Endothelial cell (in vitro differentiated cells): ENCODE results near the gene CNKSR3. TPM values are rescaled to one million over a fixed set of nuclear protein-coding genes. Genes with fewer than 3 reads are reported as not detected.

ENCODE experiments used
- DNase-seq: peaks from one replicate; pipeline ENCODE4 v3.0.0; 2021; ENCODE audit warnings: low spot score
- H3K27ac Mint-ChIP-seq: one replicate; pipeline ENCODE4 v1.8.0; 2021; ENCODE audit warnings: mixed read lengths, inconsistent platforms; ENCODE audit not compliant: unreplicated experiment
- H3K27me3 Mint-ChIP-seq: one replicate; pipeline ENCODE4 v1.8.0; 2021; ENCODE audit warnings: mild to moderate bottlenecking, moderate library complexity, mixed read lengths, inconsistent platforms; ENCODE audit not compliant: unreplicated experiment
- H3K36me3 Mint-ChIP-seq: one replicate; pipeline ENCODE4 v1.8.0; 2021; ENCODE audit warnings: mild to moderate bottlenecking, low read depth, mixed read lengths, inconsistent platforms; ENCODE audit not compliant: unreplicated experiment
- H3K4me1 Mint-ChIP-seq: one replicate; pipeline ENCODE4 v1.8.0; 2021; ENCODE audit warnings: mild to moderate bottlenecking, mixed read lengths, inconsistent platforms; ENCODE audit not compliant: unreplicated experiment
- H3K4me3 Mint-ChIP-seq: one replicate; pipeline ENCODE4 v1.8.0; 2021; ENCODE audit warnings: mild to moderate bottlenecking, mixed read lengths, inconsistent platforms; ENCODE audit not compliant: unreplicated experiment
- H3K9me3 Mint-ChIP-seq: one replicate; pipeline ENCODE4 v1.8.0; 2021; ENCODE audit warnings: mixed read lengths, inconsistent platforms; ENCODE audit not compliant: unreplicated experiment
- total RNA-seq: library from RNA; stranded (reverse); fragmentation: NEBNext Ultra II Directional; extraction: Animal tissue kit (Norgen Biotek cat#: 25700); gene quantifications from one replicate; pipeline ENCODE4 v1.2.1, GENCODE V29; 2021; ENCODE audit not compliant: unreplicated experiment
- TF ChIP-seq, protein P1 (sequence below): fragments of 200-600 bp; sonication (generic); IDR thresholded peaks from one replicate; pipeline ENCODE4 v1.5.0; 2021; ENCODE audit warnings: antibody characterized with exemption; ENCODE audit not compliant: unreplicated experiment

Gene CNKSR3
- total RNA-seq, 1 donor from 2014 or later = 9.7 TPM

DNA sequence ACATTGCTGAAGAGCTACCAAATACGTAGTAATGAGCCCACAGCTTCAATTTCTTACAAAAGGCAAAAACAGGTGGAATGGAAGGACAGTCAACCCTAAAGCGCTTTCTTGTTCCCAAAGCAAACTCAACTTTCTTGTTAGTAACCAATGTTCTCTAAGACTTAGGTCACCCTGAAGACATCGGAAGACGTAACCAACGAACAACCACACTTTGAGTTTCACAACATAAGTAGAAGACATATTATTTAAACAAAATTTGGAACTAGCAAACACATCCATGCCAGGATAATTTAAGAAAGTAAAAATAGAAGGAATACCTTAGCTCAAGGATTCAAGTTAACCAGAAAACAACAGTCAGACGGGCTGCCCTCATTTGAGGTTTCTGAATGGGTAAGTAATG lies 51.0 kb downstream of the CNKSR3 start:
- TF ChIP-seq, protein P1, sequence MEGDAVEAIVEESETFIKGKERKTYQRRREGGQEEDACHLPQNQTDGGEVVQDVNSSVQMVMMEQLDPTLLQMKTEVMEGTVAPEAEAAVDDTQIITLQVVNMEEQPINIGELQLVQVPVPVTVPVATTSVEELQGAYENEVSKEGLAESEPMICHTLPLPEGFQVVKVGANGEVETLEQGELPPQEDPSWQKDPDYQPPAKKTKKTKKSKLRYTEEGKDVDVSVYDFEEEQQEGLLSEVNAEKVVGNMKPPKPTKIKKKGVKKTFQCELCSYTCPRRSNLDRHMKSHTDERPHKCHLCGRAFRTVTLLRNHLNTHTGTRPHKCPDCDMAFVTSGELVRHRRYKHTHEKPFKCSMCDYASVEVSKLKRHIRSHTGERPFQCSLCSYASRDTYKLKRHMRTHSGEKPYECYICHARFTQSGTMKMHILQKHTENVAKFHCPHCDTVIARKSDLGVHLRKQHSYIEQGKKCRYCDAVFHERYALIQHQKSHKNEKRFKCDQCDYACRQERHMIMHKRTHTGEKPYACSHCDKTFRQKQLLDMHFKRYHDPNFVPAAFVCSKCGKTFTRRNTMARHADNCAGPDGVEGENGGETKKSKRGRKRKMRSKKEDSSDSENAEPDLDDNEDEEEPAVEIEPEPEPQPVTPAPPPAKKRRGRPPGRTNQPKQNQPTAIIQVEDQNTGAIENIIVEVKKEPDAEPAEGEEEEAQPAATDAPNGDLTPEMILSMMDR = no peak
- peaks cover 2% of the 10 kb centered on the region for H3K27me3 Mint-ChIP-seq
- H3K4me1 Mint-ChIP-seq = no peaks in the 10 kb centered on the region
- H3K27ac Mint-ChIP-seq = no peak overlapping the region
- H3K36me3 Mint-ChIP-seq = no peaks in the 10 kb centered on the region
- H3K4me3 Mint-ChIP-seq = no peak overlapping the region
- DNase-seq = no peak
- H3K9me3 Mint-ChIP-seq = no peaks in the 10 kb centered on the region

DNA sequence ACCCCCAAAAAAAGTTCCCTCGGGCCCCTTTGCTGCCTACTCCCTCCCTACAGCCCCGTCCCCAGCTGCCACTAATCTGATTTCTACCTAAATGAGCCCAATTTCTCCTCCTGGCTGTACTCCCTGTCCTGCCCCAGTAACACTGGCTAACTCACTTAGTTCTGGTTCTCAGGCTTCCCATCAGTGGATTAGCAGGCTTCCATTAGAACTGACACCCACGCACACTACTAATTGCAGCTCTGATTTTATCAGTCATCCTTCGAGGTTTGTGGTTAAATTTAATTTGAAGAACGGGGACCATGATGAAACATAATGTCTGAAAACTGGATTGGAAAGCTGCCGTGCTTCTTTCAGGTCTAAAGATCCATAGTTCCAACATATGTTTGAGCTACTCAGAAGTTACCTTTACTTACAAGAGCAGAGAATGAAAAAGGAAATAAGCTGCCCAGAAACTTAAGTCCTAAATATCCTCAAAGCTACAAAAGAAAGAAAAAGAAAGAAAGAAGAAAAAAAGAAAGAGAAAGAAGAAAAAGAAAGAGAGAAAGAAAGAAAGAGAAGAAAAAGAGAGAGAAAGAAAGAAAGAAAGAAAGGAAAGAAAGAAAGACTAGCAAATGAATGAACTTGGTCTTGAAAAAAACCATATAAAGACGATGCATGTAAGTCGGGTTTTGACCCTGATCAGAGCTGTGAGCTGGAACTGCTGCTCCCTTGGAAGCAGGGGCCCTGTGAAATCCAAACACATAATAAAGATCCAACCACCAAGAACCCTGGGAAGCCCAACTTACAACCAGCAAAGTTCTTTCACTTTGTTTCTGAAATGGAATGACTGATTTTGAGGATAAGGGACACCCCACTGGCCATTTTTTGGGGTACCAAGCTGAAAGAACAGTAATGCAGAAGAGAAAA lies 51.7 kb downstream of the CNKSR3 start:
- Mint-ChIP-seq H3K4me1 (no peaks in the 10 kb centered on the region), H3K4me3 (no peak overlapping the region), H3K27ac (no peak overlapping the region), H3K36me3 (no peaks in the 10 kb centered on the region), H3K9me3 (no peaks in the 10 kb centered on the region), H3K27me3 (peaks cover 2% of the 10 kb centered on the region)
- no peak for DNase-seq
- TF ChIP-seq, protein P1 = no peak

DNA sequence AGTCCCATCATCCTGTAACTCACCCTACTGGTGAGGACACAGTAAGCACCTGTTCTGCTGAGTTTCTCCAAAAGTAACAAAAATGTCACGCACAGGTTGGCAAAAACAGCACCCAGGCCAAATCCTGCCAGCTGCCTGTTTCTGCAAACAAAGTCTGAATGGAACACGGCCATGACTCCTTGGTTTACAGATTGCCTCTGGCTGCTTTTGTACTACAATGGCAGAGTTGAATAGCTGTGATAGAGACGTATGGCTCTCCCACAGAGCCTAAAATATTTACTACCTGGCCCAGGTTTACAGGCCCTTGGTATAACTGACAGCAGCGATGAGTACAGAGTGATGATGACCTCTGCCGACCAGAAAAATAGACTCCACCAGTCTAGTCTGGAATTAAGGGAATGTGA lies 52.6 kb downstream of the CNKSR3 start:
- H3K9me3 Mint-ChIP-seq = no peaks in the 10 kb centered on the region

DNA sequence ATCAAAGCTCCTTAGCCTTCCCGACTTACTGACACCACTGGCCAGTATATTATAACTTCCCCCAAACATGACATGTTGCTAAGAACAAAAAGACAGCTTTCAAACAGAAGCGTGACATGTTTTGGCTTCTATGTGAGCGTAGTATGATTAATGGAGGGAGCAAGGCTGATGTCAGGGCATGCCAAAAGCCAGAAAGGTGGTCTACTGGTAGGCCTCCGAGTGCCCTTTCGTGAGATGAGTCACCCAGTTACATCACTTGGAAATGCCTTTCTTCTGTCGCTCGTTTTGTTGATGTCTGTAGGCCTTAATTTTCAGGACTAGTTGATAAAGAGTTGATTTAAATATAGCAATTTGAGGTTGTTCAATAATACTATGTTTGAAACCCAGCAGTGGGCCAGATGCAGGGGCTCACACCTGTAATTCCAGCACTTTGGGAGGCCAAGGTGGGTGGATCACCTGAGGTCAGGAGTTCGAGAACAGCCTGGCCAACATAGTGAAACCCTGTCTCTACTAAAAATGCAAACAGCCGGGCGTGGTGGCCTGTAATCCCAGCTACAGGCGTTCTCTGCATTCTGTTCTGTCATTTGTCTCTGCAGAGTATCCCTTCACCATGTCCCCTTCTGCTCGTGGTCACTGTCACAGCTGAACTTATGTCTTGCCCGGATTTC lies 53.3 kb downstream of the CNKSR3 start:
- Mint-ChIP-seq H3K9me3 (no peaks in the 10 kb centered on the region), H3K4me3 (no peak overlapping the region), H3K36me3 (no peaks in the 10 kb centered on the region), H3K27me3 (peaks cover 2% of the 10 kb centered on the region), H3K4me1 (no peaks in the 10 kb centered on the region), H3K27ac (no peak overlapping the region)
- DNase-seq = no peak
- TF ChIP-seq, protein P1 = no peak

More for the DNA sequence above, 52.6 kb downstream of the CNKSR3 start:
- no peaks in the 10 kb centered on the region for H3K4me1 Mint-ChIP-seq
- no peak overlapping the region for H3K27ac Mint-ChIP-seq
- peaks cover 2% of the 10 kb centered on the region for H3K27me3 Mint-ChIP-seq
- no peaks in the 10 kb centered on the region for H3K36me3 Mint-ChIP-seq
- H3K4me3 Mint-ChIP-seq = no peak overlapping the region
- no peak for DNase-seq
- TF ChIP-seq, protein P1 = no peak

DNA sequence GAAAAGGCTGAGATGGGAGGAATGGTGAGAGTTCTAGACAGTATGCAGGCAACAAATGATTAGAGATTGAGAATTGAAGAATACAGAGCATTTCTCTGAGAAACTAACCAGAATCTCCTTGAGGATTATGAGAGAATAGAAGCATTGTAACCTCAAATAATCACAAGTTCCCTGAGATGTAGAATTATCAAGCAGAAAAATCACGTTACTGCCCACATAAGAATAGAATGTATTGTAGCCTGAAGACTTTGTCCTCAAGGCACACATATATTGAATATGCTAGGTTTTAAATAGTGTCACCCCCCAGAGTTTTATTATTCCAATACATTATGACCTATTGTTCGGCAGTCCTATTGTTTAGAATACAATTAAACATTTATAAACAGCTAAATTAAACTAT lies 57.2 kb downstream of the CNKSR3 start:
- no peak for DNase-seq
- Mint-ChIP-seq H3K9me3 (no peaks in the 10 kb centered on the region), H3K27ac (no peak overlapping the region), H3K27me3 (peaks cover 2% of the 10 kb centered on the region), H3K4me1 (peaks cover 7% of the 10 kb centered on the region), H3K4me3 (no peak overlapping the region), H3K36me3 (peaks cover 4% of the 10 kb centered on the region)
- TF ChIP-seq, protein P1 = no peak
